HFFc6 (cell line): ENCODE data around the gene INPPL1. TPM values are rescaled to one million over a fixed set of nuclear protein-coding genes. Genes with fewer than 3 reads are reported as not detected.

Experiments
- DNase-seq: peaks from one replicate; pipeline ENCODE4 v3.0.0-alpha.2; 2018
- H3K27ac Mint-ChIP-seq: 2 replicates; pipeline ENCODE4 v1.8.0; 2020; ENCODE audit warnings: mild to moderate bottlenecking, mixed read lengths
- H3K27me3 Mint-ChIP-seq: 2 replicates; pipeline ENCODE4 v1.8.0; 2021; ENCODE audit warnings: mild to moderate bottlenecking, moderate library complexity, mixed read lengths; ENCODE audit not compliant: insufficient read depth
- H3K36me3 Mint-ChIP-seq: 2 replicates; pipeline ENCODE4 v1.8.0; 2021; ENCODE audit warnings: low read depth, mixed read lengths
- H3K4me1 Mint-ChIP-seq: 2 replicates; pipeline ENCODE4 v1.8.0; 2020; ENCODE audit warnings: low read depth, mixed read lengths
- H3K4me3 Mint-ChIP-seq: 2 replicates; pipeline ENCODE4 v1.8.0; 2020; ENCODE audit warnings: mild to moderate bottlenecking, moderate library complexity, mixed read lengths
- H3K9me3 Mint-ChIP-seq: 2 replicates; pipeline ENCODE4 v1.8.0; 2020; ENCODE audit warnings: mild to moderate bottlenecking, mixed read lengths
- total RNA-seq, 6 experiments: library from RNA; stranded (reverse); fragmentation: NEBNext Ultra II Directional; extraction: Animal tissue kit (Norgen Biotek cat#: 25700); gene quantifications; 2 replicates in 1 of 6; 3 replicates in 5 of 6; pipeline ENCODE4 v1.2.3, GENCODE V29; 2021
- TF ChIP-seq, protein P1 (sequence below): fragments of 200-600 bp; sonication (generic); IDR thresholded peaks from 2 replicates; pipeline ENCODE4 v1.5.0; 2021; ENCODE audit warnings: antibody characterized with exemption, mild to moderate bottlenecking

INPPL1 gene
- total RNA-seq, 6 experiments from 2014 or later: 181 to 228 (median 212) TPM

DNA sequence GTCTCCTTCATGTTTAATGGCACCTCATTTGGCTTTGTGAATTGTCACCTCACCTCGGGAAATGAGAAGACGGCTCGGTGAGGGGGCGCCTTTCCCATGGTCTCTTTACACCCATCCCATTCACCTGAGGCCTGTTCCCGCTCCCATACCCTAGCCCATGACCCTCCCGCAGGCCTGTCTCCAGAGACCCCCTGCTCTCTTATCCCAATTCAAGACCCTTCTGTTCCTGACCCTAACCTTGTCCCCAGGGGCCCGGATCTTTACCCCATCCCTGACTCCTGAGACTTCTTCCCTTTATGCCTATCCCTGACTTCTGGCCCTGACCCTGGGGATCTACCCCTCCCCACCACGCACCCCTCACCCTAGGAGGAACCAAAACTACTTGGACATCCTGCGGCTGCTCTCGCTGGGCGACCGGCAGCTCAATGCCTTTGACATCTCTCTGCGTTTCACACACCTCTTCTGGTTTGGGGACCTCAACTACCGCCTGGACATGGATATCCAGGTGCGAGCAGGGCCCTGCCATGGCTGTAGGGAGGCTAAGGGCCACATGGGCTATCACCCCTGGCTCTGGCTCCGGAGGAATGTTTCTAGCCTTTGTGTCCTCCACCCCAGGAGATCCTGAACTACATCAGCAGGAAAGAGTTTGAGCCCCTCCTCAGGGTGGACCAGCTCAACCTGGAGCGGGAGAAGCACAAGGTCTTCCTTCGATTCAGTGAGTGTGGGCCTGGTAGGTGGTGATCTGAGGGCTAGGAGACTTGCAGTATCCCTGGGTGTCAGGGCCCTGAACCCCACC is 7.9 kb downstream of the INPPL1 start:
- Mint-ChIP-seq H3K36me3 (peaks cover 32% of the 10 kb centered on the region), H3K27ac (peak overlapping the region; percentile 33; the same call in 1 of the 2 replicates)

DNA sequence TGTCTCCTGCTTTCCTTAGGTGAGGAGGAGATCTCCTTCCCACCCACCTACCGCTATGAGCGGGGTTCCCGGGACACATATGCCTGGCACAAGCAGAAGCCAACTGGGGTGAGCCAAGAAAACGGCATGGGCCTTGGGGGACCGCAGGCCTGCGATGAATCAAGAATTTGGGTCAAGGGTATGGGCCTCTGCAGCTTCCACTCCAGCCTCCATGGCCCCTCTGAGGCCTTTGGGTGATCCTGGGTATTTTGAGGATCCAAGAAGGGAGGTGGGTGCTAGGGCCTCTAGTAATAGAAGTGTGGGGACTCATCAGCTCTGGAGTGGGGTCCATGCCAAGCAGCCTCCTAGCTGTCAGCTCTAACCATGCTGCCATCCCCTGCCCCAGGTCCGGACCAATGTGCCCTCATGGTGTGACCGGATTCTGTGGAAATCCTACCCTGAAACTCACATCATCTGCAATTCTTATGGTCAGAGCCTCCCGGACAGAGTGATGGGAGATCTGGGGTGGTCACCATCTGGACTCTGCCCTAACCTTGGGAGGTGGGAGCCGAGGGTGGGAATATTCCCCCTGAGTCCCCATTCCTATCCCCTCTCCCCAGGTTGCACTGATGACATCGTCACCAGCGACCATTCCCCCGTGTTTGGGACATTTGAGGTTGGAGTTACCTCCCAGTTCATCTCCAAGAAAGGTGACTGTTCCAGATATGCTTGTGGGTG is 8.6 kb downstream of the INPPL1 start:
- Mint-ChIP-seq H3K4me1 (peaks cover 1% of the 10 kb centered on the region; the same call in 1 of the 2 replicates), H3K27me3 (no peaks in the 10 kb centered on the region; the same call in 1 of the 2 replicates), H3K36me3 (peaks cover 34% of the 10 kb centered on the region), H3K27ac (no peak overlapping the region), H3K4me3 (no peak overlapping the region), H3K9me3 (no peaks in the 10 kb centered on the region)
- TF ChIP-seq, protein P1, sequence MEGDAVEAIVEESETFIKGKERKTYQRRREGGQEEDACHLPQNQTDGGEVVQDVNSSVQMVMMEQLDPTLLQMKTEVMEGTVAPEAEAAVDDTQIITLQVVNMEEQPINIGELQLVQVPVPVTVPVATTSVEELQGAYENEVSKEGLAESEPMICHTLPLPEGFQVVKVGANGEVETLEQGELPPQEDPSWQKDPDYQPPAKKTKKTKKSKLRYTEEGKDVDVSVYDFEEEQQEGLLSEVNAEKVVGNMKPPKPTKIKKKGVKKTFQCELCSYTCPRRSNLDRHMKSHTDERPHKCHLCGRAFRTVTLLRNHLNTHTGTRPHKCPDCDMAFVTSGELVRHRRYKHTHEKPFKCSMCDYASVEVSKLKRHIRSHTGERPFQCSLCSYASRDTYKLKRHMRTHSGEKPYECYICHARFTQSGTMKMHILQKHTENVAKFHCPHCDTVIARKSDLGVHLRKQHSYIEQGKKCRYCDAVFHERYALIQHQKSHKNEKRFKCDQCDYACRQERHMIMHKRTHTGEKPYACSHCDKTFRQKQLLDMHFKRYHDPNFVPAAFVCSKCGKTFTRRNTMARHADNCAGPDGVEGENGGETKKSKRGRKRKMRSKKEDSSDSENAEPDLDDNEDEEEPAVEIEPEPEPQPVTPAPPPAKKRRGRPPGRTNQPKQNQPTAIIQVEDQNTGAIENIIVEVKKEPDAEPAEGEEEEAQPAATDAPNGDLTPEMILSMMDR: no peak
- DNase-seq: no peak

More for the DNA sequence above, 7.9 kb downstream of the INPPL1 start:
- Mint-ChIP-seq H3K9me3 (no peaks in the 10 kb centered on the region), H3K4me1 (no peaks in the 10 kb centered on the region), H3K4me3 (no peak overlapping the region), H3K27me3 (no peaks in the 10 kb centered on the region; the same call in 1 of the 2 replicates)
- no peak for DNase-seq
- TF ChIP-seq, protein P1: no peak

DNA sequence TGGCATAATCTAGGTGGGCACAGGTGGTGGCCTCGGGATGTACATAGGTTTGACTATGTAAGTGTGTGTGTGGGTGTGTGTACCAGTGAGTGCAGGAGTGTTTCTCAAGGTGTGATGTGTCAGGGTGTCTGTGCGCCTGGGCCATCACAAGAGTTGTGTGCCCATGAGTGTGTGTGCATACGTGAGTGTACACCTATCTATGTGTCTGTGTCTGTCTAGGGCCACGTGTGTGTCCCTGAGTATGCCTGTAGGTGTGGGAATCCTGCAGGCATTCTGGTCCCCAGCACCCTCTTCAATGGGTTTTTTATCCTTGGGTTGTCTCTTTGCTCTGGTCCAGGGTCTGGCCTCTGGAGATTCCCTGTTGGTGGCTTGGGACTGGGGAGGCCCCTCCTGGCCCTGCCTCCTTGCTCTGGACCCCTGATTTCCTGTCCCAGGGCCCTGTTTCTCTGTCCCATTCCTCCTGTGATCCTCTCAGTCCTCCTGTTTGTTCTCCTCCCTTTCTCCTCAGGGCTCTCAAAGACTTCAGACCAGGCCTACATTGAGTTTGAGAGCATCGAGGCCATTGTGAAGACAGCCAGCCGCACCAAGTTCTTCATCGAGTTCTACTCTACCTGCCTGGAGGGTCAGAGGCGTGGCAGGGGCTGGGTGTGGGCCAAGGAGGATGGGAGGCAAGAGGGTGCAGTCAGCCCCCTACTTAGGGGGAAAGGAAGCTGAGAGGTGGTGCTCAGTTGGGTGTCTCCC is 9.4 kb downstream of the INPPL1 start:
- Mint-ChIP-seq H3K9me3 (no peaks in the 10 kb centered on the region), H3K4me3 (no peak overlapping the region), H3K36me3 (peaks cover 35% of the 10 kb centered on the region), H3K27ac (no peak overlapping the region; the same call in 1 of the 2 replicates), H3K27me3 (peaks cover 5% of the 10 kb centered on the region), H3K4me1 (peaks cover 8% of the 10 kb centered on the region)
- TF ChIP-seq, protein P1: no peak
- DNase-seq: no peak

DNA sequence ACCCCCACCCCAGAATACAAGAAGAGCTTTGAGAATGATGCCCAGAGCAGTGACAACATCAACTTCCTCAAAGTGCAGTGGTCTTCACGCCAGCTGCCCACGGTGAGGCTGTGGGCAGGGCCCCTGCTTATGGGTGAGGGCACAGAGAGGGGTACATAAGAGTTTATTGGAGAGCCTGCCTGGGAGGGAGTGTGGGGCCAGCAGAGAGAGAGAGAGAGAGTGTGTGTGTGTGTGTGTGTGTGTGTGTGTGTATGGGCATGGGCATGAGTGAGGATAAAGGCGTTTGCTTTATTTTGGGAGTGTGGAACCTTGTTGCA is 9.9 kb downstream of the INPPL1 start:
- Mint-ChIP-seq H3K27me3 (peaks cover 10% of the 10 kb centered on the region), H3K4me3 (no peak overlapping the region), H3K36me3 (peaks cover 30% of the 10 kb centered on the region), H3K27ac (peak overlapping the region; percentile 9; the same call in 1 of the 2 replicates), H3K4me1 (peaks cover 14% of the 10 kb centered on the region), H3K9me3 (no peaks in the 10 kb centered on the region)
- TF ChIP-seq, protein P1: no peak
- no peak for DNase-seq

DNA sequence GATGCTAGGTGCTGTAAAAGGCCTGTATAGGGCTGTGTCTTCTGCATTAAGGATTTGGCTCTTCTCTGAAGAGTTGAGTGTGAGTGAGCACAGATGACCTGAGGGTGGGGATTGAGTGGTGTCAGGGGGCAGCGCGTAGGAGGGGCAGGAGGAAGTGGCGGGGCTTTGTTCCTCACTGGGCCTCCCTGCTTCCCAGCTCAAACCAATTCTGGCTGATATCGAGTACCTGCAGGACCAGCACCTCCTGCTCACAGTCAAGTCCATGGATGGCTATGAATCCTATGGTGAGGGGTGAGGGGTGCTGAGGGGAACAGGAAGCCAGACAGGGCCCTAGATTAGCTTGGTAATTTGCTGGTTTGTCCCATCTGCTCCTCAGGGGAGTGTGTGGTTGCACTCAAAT is 10.4 kb downstream of the INPPL1 start:
- DNase-seq: no peak
- H3K9me3 Mint-ChIP-seq: no peaks in the 10 kb centered on the region
- H3K27me3 Mint-ChIP-seq: peaks cover 11% of the 10 kb centered on the region
- no peak overlapping the region for H3K27ac Mint-ChIP-seq
- H3K4me1 Mint-ChIP-seq: peaks cover 16% of the 10 kb centered on the region
- peaks cover 29% of the 10 kb centered on the region for H3K36me3 Mint-ChIP-seq
- H3K4me3 Mint-ChIP-seq: no peak overlapping the region
- TF ChIP-seq, protein P1: no peak
